HG02642 (cell line): ENCODE results near the gene USP32.
"Not testable (repeated sequence)": the region's sequence is repeated elsewhere in the genome, so short reads cannot be mapped to it uniquely, and the experiment has no call there.

Source experiments
- ATAC-seq: cut with Tn5 transposase; IDR thresholded peaks from one replicate; pipeline ENCODE4 v1.9.1; 2021; ENCODE audit warnings: mild to moderate bottlenecking; ENCODE audit not compliant: unreplicated experiment, poor library complexity

The USP32 gene

DNA sequence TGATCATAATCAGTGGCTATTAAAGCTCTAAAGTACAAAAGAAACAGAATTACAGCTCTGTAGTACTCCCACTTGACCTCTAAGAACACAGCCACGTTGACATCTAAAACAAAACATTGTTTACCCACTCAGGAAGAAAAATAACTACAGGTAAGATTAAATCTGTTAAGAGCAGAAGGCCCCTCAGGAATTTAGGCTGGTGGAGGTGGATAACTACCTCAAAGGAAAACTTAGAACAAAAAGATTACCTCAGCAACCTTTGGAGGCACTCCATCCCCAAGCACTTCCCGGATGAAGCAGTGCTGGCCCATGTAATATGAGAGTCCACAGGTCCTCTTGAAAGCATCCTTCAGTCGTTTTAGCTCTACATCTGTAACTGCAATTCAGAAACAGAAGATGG is 46.7 kb downstream of the USP32 start:
- no peak for ATAC-seq

DNA sequence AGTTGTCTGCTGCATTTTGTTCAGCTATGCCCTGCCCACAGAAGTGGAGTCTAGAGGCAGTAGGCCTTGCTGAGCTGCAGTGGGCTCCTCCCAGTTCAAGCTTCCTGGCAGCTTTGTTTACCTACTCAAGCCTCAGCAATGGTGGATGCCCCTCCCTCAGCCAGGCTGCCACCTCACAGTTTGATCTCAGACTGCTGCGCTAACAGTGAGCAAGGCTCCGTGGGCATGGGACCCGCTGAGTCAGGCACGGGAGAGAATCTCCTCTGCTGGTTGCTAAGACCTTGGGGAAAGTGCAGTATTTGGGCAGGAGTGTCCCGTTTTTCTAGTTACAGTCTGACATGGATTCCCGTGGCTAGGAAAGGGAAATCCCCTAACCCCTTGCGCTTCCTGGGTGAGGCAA is 49.4 kb downstream of the USP32 start:
- ATAC-seq = not testable (repeated sequence)

DNA sequence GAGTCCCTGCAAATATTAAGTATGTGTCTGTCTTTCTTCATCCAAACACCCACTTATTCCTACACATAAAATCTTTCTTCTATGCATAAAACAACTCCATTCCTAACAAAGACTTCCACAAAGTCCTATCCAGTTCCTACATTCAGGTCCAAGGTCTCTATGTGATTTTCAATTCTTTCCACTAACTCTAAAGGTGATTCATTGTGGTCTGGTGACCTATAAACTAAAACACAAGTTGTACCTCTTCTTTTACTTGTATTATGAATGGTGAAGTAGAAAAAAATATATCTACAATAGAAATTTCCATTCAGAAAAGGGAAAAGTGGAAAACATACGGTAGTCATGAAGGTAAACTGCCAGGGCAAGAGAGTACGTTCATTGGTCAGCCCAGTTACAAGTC is 56.6 kb downstream of the USP32 start:
- no peak for ATAC-seq

GRCh38 chr17:60333628-60334031 is 58.3 kb downstream of the USP32 start:
- ATAC-seq = no peak

DNA sequence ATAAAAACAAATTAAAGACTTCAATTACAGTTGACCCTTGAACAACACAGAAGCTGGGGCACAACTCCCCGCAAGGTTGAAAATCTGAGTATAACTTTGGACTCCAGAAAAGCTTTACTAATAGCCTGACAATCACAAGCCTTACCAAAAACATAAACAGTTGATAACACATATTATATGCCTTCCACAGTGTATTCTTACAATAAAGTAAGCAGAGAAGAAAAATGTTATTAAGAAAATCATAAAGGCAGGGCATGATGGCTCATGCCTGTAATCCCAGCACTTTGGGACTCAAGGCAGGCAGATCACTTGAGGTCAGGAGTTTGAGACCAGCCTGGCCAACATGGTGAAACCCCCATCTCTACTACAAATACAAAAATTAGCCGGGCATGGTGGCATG is 58.9 kb downstream of the USP32 start:
- ATAC-seq = not testable (repeated sequence)

- no peak for ATAC-seq
These were observed 59.4 kb downstream of the USP32 start for GRCh38 chr17:60332574-60332973.

- no peak for ATAC-seq
These were observed 61.2 kb downstream of the USP32 start for GRCh38 chr17:60330731-60331130.

DNA sequence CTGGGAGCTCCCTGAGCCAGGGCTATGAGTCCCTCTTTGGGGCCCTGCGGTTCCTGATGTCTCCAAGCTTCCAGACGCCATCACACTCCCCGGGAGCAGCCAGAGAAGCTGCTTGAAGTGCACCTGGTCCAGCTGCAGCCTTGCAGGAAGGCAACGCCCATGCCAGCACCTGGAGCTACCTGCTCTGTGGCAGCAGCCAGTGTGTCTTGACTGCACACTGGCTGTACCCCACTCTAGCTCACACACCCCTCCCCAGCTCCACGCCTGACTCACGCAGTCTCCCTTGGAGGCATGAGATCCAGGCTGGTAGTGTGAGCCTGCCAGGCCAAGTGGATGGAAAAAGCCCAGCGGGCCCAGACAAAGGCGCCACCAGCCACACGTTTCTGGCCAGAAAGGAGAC is 63.3 kb downstream of the USP32 start:
- no peak for ATAC-seq

- ATAC-seq = no peak
These were observed 64.0 kb downstream of the USP32 start for GRCh38 chr17:60327901-60328273.

GRCh38 chr17:60327134-60327900 is 64.6 kb downstream of the USP32 start:
- ATAC-seq = no peak

DNA sequence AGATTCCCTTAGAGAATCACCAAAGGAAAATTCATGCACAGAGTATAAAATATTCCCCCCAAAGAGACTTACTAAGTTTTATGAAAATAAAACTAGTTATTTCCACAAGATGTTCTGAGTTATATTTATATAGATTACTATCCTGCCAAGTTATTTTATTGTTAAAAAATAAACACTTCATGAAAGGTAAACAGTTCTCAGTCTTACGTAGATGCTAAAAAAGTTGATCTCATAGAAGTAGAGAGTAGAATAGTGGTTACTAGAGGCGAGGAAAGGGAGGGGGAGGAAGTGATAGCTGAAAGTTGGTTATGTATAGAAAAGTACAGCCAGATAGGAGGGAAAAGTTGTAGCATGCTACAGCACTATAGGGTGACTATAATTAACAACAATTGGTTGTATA is 65.2 kb downstream of the USP32 start:
- no peak for ATAC-seq

DNA sequence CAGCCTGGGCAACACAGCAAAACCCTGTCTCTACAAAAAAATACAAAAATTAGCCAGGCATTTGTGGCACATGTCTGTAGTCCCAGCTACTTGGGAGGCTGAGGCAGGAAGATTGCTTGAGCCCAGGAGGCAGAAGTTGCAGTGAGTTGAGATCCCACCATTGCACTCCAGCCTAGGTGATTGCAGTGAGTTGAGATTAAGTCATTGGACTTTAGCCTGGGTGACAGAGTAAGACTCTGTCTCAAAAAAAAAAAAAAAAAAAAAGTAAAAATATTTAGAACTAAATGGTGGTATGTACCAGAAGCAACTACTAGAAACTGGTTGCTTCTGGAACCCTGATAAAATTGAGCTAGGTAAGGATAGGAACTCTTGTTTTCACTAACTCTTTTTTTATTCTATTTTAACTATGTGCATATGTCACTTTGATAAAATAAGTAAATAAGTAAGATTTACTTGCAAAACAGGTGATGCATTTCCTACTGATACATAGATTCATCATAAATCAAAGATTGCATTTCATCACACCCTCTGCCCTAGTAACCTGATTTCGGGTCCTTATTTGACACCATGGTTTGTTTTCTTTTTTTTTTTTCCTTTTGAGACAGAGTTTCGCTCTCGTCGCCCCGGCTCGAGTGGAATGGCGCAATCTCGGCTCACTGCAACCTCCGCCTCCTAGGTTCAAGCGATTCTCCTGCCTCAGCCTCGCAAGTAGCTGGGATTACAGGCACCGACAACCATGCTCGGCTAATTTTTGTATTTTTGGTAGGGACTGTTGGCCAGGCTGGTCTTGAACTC is 66.0 kb downstream of the USP32 start:
- no peak for ATAC-seq

DNA sequence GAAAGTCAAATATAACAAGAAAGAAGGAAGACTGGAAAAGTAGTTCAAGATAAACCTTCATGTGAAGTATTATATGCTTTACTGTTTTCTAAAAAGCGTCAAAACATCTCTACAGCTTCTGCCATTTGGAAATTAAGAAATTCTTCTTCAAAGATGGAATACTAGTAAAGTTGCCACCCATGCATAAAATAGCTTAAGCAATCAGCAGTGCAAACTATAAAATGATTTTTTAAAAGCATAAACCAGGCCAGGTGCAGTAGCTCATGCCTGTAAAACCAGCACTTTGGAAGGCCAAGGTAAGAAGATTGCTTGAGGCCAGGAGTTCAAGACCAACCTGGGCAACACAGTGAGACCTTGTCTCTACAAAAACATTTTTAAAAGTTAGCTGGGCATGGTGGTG is 68.2 kb downstream of the USP32 start:
- no peak for ATAC-seq

- ATAC-seq = no peak
These were observed 69.9 kb downstream of the USP32 start for GRCh38 chr17:60322056-60322387.

GRCh38 chr17:60321336-60322055 is 70.4 kb downstream of the USP32 start:
- no peak for ATAC-seq

DNA sequence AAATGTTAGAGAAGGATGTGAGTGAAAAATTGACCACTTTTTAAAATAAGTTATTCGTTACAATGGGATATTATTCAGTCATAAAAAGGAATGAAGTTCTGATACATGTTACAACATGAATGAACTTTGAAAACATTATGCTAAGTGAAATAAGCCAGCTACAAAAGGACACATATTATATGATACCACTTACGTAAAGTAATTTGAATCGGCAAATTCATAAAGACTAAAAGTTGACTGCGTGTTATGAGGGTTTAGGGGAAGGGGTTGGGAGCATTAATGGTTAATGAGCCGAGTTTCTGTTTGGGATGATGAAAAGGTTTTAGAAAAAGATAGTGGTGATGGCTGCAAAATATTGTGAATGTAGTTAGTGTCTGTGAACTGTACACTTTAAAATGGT is 73.1 kb downstream of the USP32 start:
- ATAC-seq = no peak

DNA sequence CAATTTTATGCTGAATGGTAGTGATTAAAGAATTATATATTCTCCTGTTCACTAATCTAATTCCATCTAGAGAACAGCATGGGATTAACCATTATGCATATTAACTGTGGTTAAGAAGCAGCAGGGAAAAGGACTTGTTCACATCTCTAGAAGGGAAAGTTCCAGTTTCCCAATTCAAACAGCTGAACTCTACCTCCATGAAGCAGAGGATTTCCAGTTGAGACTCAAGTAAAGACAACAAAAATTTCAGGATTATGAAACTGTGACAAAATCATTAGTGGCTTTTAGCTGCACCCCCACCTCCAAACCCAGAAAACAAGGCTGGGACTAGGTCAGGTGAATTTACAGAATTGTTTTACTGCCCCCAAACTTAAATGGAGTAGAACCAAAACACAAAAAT is 73.6 kb downstream of the USP32 start:
- ATAC-seq = no peak

- ATAC-seq = no peak
These were observed 76.3 kb downstream of the USP32 start for GRCh38 chr17:60315650-60316049.

- not testable (repeated sequence) for ATAC-seq
These were observed 77.0 kb downstream of the USP32 start for GRCh38 chr17:60314900-60315299.

- ATAC-seq = no peak
These were observed 77.5 kb downstream of the USP32 start for GRCh38 chr17:60314423-60314822.

DNA sequence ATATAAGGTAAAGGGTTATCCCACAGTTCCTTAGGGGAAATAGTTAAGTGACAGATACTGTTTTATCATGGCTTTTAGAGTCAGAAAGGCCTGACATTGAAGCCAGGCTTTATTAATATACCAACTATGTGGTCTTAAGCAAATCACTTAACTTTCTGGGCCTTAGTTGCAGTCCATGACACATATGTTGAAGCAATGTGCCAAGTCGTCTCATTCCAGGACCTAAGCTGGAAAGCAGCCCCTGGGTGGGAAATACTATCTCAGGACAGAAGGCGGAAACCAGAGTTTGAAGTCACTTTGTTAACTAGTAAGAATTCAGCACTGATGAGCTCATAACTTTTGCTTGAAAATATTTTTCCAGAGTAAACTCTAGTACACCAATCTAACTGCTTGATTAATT is 80.0 kb downstream of the USP32 start:
- ATAC-seq = no peak
